HFFc6 (cell line): ENCODE data around the gene RTP1. TPM values are rescaled to one million over a fixed set of nuclear protein-coding genes. Genes with fewer than 3 reads are reported as not detected.

Source experiments
- DNase-seq: peaks from one replicate; pipeline ENCODE4 v3.0.0-alpha.2; 2018
- H3K27ac Mint-ChIP-seq: 2 replicates; pipeline ENCODE4 v1.8.0; 2020; ENCODE audit warnings: mild to moderate bottlenecking, mixed read lengths
- H3K27me3 Mint-ChIP-seq: 2 replicates; pipeline ENCODE4 v1.8.0; 2021; ENCODE audit warnings: mild to moderate bottlenecking, moderate library complexity, mixed read lengths; ENCODE audit not compliant: insufficient read depth
- H3K36me3 Mint-ChIP-seq: 2 replicates; pipeline ENCODE4 v1.8.0; 2021; ENCODE audit warnings: low read depth, mixed read lengths
- H3K4me1 Mint-ChIP-seq: 2 replicates; pipeline ENCODE4 v1.8.0; 2020; ENCODE audit warnings: low read depth, mixed read lengths
- H3K4me3 Mint-ChIP-seq: 2 replicates; pipeline ENCODE4 v1.8.0; 2020; ENCODE audit warnings: mild to moderate bottlenecking, moderate library complexity, mixed read lengths
- H3K9me3 Mint-ChIP-seq: 2 replicates; pipeline ENCODE4 v1.8.0; 2020; ENCODE audit warnings: mild to moderate bottlenecking, mixed read lengths
- total RNA-seq, 6 experiments: library from RNA; stranded (reverse); fragmentation: NEBNext Ultra II Directional; extraction: Animal tissue kit (Norgen Biotek cat#: 25700); gene quantifications; 2 replicates in 1 of 6; 3 replicates in 5 of 6; pipeline ENCODE4 v1.2.3, GENCODE V29; 2021
- TF ChIP-seq, protein P1 (sequence below): fragments of 200-600 bp; sonication (generic); IDR thresholded peaks from 2 replicates; pipeline ENCODE4 v1.5.0; 2021; ENCODE audit warnings: antibody characterized with exemption, mild to moderate bottlenecking

The RTP1 gene
- total RNA-seq, 6 experiments from 2014 or later: not detected

DNA sequence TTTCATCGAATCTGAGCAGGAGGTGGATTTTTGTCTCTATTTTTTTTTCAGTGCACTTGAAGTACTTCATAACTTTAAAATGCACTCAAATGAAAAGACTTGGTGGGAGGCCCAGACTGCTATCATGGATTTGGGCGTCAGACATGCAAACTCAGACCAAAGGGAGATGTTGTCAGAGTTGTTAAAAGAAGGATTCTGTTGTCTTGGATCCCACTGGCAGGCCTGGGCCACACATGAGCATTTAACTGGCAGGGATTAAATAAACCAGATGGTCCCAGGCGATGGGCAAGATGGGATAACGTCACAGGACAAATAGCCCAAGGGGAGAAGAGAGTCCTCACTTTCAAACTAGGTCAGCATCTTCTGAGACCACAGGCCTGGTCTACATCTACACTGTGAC lies 15.4 kb downstream of the RTP1 start:
- Mint-ChIP-seq H3K27me3 (no peaks in the 10 kb centered on the region; the same call in 1 of the 2 replicates), H3K4me1 (peaks cover 52% of the 10 kb centered on the region), H3K36me3 (peaks cover 5% of the 10 kb centered on the region), H3K9me3 (peaks cover 5% of the 10 kb centered on the region), H3K4me3 (no peak overlapping the region), H3K27ac (no peak overlapping the region)
- no peak for DNase-seq
- TF ChIP-seq, protein P1, sequence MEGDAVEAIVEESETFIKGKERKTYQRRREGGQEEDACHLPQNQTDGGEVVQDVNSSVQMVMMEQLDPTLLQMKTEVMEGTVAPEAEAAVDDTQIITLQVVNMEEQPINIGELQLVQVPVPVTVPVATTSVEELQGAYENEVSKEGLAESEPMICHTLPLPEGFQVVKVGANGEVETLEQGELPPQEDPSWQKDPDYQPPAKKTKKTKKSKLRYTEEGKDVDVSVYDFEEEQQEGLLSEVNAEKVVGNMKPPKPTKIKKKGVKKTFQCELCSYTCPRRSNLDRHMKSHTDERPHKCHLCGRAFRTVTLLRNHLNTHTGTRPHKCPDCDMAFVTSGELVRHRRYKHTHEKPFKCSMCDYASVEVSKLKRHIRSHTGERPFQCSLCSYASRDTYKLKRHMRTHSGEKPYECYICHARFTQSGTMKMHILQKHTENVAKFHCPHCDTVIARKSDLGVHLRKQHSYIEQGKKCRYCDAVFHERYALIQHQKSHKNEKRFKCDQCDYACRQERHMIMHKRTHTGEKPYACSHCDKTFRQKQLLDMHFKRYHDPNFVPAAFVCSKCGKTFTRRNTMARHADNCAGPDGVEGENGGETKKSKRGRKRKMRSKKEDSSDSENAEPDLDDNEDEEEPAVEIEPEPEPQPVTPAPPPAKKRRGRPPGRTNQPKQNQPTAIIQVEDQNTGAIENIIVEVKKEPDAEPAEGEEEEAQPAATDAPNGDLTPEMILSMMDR: no peak

DNA sequence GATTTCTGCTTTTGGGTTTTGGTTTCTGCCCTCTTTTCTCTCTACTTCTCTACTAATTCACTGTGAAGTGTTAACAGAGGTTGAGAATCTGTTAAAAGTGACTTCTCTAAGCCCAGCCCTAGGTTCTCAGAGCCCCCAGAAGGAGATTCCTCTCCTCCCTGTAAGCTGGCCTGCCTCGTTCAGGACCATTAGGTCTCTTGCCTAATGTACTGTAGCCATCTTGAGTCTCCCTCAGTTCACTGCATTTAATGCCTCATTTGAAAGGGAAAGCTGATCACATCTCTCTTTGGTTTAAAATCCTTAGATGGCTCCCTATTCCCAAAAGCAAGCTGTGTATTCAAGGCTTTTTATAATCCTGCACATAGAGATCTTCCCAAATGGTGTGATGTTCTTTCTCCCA lies 16.3 kb downstream of the RTP1 start:
- H3K4me1 Mint-ChIP-seq: peaks cover 43% of the 10 kb centered on the region
- no peaks in the 10 kb centered on the region for H3K9me3 Mint-ChIP-seq

DNA sequence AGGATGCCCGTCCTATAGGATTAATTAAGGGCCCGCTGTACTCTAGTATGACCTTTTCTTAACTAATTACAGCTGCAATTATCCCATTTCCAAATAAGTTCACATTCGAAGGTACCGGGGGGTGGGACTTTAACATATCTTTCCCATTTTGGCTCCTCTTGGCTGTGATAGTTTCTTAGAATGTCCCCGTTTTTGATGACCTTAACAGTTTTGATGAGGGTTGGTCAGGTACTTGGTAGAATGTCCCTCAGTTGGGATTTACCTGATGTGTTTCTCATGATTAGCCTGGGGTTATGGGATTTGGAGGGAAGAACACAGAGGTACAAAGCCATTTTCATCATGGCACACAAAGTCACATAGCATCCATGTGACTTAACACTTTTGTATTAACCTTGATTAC lies 18.2 kb downstream of the RTP1 start:
- H3K4me3 Mint-ChIP-seq: no peak overlapping the region
- TF ChIP-seq, protein P1: no peak
- no peaks in the 10 kb centered on the region for H3K36me3 Mint-ChIP-seq
- peaks cover 25% of the 10 kb centered on the region for H3K4me1 Mint-ChIP-seq
- no peaks in the 10 kb centered on the region for H3K9me3 Mint-ChIP-seq
- no peaks in the 10 kb centered on the region for H3K27me3 Mint-ChIP-seq
- no peak for DNase-seq
- H3K27ac Mint-ChIP-seq: no peak overlapping the region

More for the DNA sequence above, 16.3 kb downstream of the RTP1 start:
- DNase-seq: no peak
- H3K36me3 Mint-ChIP-seq: no peaks in the 10 kb centered on the region
- H3K4me3 Mint-ChIP-seq: no peak overlapping the region
- TF ChIP-seq, protein P1: no peak
- no peaks in the 10 kb centered on the region; the same call in 1 of the 2 replicates for H3K27me3 Mint-ChIP-seq
- no peak overlapping the region for H3K27ac Mint-ChIP-seq

DNA sequence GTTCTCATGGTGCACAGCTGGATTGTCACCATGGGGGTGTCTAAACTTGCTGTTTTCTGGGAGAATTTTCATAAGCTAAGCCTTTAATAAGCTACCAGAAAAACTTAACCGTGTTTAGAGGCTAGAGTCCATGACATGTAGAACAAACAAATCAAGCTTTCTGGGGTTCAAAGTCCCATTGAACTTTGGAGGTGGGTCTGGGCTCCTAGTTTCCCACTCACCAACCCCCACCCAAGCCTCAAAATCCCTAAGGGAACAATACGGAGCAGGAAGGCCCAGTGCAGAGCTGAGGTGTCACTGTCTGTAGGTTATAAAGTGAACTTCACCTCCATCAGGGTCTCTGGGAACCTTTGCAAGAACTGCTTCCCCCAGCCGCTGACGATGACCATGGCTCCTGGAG lies 25.5 kb downstream of the RTP1 start:
- Mint-ChIP-seq H3K4me3 (no peak overlapping the region), H3K27me3 (no peaks in the 10 kb centered on the region), H3K9me3 (no peaks in the 10 kb centered on the region; the same call in 1 of the 2 replicates), H3K27ac (no peak overlapping the region), H3K4me1 (peaks cover 34% of the 10 kb centered on the region), H3K36me3 (peaks cover 9% of the 10 kb centered on the region; the same call in 1 of the 2 replicates)
- no peak for DNase-seq
- TF ChIP-seq, protein P1: no peak

DNA sequence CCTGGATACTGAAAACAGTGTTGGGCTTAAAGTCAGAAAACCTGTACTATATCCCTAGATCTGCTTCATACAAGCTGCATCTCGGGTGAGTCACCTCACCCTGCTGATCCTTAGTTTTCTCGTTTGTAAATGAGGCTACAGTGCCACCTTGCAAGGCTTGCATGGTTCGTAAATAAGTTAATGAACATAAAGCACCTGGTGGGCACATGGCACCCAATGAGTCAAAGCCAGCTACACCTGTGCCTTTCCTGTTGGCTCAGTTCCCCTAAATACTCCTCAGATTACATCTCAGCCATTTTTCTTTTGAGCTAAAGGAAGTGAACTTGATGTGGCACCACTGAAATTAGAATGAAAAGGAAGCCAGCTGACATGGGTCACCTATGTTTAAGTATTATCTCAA lies 26.5 kb downstream of the RTP1 start:
- H3K27ac Mint-ChIP-seq: peak overlapping the region; percentile 20; the same call in 1 of the 2 replicates
- H3K36me3 Mint-ChIP-seq: peaks cover 9% of the 10 kb centered on the region; the same call in 1 of the 2 replicates
- peaks cover 44% of the 10 kb centered on the region for H3K4me1 Mint-ChIP-seq
- H3K27me3 Mint-ChIP-seq: no peaks in the 10 kb centered on the region
- DNase-seq: peak; percentile 25
- H3K4me3 Mint-ChIP-seq: no peak overlapping the region
- TF ChIP-seq, protein P1: no peak; the same call in 1 of the 2 replicates
- no peaks in the 10 kb centered on the region; the same call in 1 of the 2 replicates for H3K9me3 Mint-ChIP-seq
